Smooth muscle cell (in vitro differentiated cells): ENCODE results near the gene KRT71. TPM values are rescaled to one million over a fixed set of nuclear protein-coding genes. Genes with fewer than 3 reads are reported as not detected.

ENCODE experiments used
- DNase-seq: peaks from one replicate; lab custom pipeline; 2025; ENCODE audit not compliant: unreplicated experiment; lab: John Stamatoyannopoulos, UW
- H2AFZ ChIP-seq: fragments of 200-600 bp; sonication (generic); 2 replicates; pipeline ENCODE4 v1.6.0; 2016; ENCODE audit warnings: antibody characterized with exemption, low read depth, mild to moderate bottlenecking
- H3F3A ChIP-seq: fragments of 200-600 bp; sonication (generic); 2 replicates; pipeline ENCODE4 v1.6.0; 2017; ENCODE audit warnings: antibody characterized with exemption, low read depth
- H3K27ac ChIP-seq: fragments of 200-600 bp; sonication (generic); 2 replicates; pipeline ENCODE4 v1.5.1; 2016; ENCODE audit warnings: low read depth, mild to moderate bottlenecking
- H3K27me3 ChIP-seq: fragments of 200-600 bp; sonication (generic); 2 replicates; pipeline ENCODE4 v1.6.1; 2016; ENCODE audit warnings: low read depth, mild to moderate bottlenecking
- H3K36me3 ChIP-seq: fragments of 200-600 bp; sonication (generic); 2 replicates; pipeline ENCODE4 v1.5.1; 2016; ENCODE audit warnings: low read depth
- H3K4me1 ChIP-seq: fragments of 200-600 bp; sonication (generic); 2 replicates; pipeline ENCODE4 v1.5.1; 2016; ENCODE audit warnings: low read depth
- H3K4me2 ChIP-seq: fragments of 200-600 bp; sonication (generic); 2 replicates; pipeline ENCODE4 v1.6.0; 2016; ENCODE audit warnings: mild to moderate bottlenecking
- H3K4me3 ChIP-seq: fragments of 200-600 bp; sonication (generic); 2 replicates; pipeline ENCODE4 v1.5.1; 2016; ENCODE audit warnings: mild to moderate bottlenecking
- H3K79me2 ChIP-seq: fragments of 200-600 bp; sonication (generic); 2 replicates; pipeline ENCODE4 v1.6.0; 2016; ENCODE audit warnings: low read depth, mild to moderate bottlenecking
- H3K9ac ChIP-seq: fragments of 200-600 bp; sonication (generic); 2 replicates; pipeline ENCODE4 v1.6.0; 2016; ENCODE audit warnings: low read depth
- H3K9me3 ChIP-seq: fragments of 200-600 bp; sonication (generic); replicated peaks from 2 replicates; pipeline ENCODE4 v1.5.1; 2016; ENCODE audit warnings: low read depth
- H4K20me1 ChIP-seq: fragments of 200-600 bp; sonication (generic); 2 replicates; pipeline ENCODE4 v1.6.0; 2016; ENCODE audit warnings: low read depth
- WGBS: methylation state at CpG from one replicate; pipeline ENCODE4 v1.1.7; 2016; ENCODE audit warnings: low lambda C conversion rate; 5-methylcytosine and 5-hydroxymethylcytosine counted together
- polyA plus RNA-seq: library from polyadenylated mRNA; unstranded; fragments of >200 nt; fragmentation: Nextera tagmentation; extraction: Ambion mirVana; gene quantifications from 2 replicates; pipeline ENCODE4 v1.2.1, GENCODE V29; 2016
- total RNA-seq: library from RNA; depleted of rRNA; stranded (reverse); fragments of >200 nt; gene quantifications from 2 replicates; pipeline ENCODE4 v1.2.3, GENCODE V29; 2014
- TF ChIP-seq, protein P1 (sequence below): fragments of 200-600 bp; sonication (generic); IDR thresholded peaks from 2 replicates; pipeline ENCODE4 v1.5.1; 2017; ENCODE audit warnings: borderline replicate concordance, mild to moderate bottlenecking, antibody characterized with exemption; ENCODE audit not compliant: insufficient read depth, poor library complexity, severe bottlenecking

The KRT71 gene
- total and polyA plus RNA-seq, 2 experiments from 2014 or later: not detected

DNA sequence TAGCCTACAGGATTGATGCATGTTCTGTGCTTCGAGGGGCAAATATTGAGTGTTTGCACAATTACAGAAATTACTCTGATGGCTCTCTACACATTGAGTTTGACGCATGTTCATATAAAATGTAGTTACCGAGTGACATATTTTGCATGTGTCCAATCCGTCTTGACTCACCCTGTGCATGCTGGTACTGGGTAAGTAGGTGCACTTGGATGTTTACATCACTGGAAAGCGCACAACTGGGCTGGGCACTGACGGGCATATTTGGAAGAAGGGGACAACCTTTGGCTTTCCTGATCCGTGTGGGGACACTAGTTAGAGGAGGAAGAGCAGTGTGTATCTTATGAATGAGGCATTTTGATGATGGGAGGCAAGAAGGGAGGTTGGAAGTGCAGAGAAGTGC lies 55.0 kb downstream of the KRT71 start:
- Histone ChIP-seq H3K9me3 (no peaks in the 10 kb centered on the region), H3K27ac (no peak overlapping the region), H3K4me1 (peaks cover 19% of the 10 kb centered on the region), H3K36me3 (no peaks in the 10 kb centered on the region), H3K4me3 (no peak overlapping the region), H3K79me2 (no peaks in the 10 kb centered on the region), H2AFZ (no peak overlapping the region), H3K4me2 (no peak overlapping the region), H3K27me3 (no peaks in the 10 kb centered on the region), H3F3A (no peaks in the 10 kb centered on the region), H3K9ac (no peak overlapping the region), H4K20me1 (no peaks in the 10 kb centered on the region)
- TF ChIP-seq, protein P1, sequence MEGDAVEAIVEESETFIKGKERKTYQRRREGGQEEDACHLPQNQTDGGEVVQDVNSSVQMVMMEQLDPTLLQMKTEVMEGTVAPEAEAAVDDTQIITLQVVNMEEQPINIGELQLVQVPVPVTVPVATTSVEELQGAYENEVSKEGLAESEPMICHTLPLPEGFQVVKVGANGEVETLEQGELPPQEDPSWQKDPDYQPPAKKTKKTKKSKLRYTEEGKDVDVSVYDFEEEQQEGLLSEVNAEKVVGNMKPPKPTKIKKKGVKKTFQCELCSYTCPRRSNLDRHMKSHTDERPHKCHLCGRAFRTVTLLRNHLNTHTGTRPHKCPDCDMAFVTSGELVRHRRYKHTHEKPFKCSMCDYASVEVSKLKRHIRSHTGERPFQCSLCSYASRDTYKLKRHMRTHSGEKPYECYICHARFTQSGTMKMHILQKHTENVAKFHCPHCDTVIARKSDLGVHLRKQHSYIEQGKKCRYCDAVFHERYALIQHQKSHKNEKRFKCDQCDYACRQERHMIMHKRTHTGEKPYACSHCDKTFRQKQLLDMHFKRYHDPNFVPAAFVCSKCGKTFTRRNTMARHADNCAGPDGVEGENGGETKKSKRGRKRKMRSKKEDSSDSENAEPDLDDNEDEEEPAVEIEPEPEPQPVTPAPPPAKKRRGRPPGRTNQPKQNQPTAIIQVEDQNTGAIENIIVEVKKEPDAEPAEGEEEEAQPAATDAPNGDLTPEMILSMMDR: no peak
- 95% methylated on average over 7 of the region's 7 CpGs for WGBS
- no peak for DNase-seq

DNA sequence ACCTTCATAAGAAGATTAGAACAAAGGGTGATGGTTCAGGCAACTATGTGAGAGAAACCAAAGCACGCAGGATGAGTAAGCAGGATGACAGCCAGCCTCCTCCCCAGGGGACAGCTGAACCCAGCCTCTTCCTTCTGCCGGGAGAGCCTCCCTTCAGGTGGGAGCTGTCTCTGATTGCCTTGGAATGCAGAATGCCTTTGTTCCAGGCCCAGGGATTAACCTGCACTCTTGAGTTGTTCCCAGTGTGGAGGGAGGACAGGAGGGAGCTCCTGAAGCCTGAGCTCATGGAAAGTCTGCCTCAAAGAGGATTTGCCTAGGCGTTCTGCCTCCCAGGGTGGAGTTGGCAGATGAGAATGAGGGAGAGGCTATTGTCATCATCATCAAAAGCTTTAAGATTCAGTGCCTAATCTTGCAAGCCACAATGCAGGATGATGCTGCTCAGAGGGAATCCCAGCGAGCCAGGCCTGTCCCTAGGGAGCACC lies 56.3 kb downstream of the KRT71 start:
- H3K4me3 ChIP-seq: no peak overlapping the region
- H3K79me2 ChIP-seq: no peaks in the 10 kb centered on the region
- WGBS: 28% methylated on average over 4 of the region's 4 CpGs
- TF ChIP-seq, protein P1: no peak
- DNase-seq: no peak
- peaks cover 19% of the 10 kb centered on the region for H3K4me1 ChIP-seq
- no peaks in the 10 kb centered on the region for H3K36me3 ChIP-seq
- peak overlapping the region; percentile 93 for H3K27ac ChIP-seq
- no peaks in the 10 kb centered on the region for H3K9me3 ChIP-seq
- no peaks in the 10 kb centered on the region for H4K20me1 ChIP-seq
- no peaks in the 10 kb centered on the region for H3F3A ChIP-seq
- H3K4me2 ChIP-seq: peak overlapping the region; percentile 32
- no peak overlapping the region for H2AFZ ChIP-seq
- H3K27me3 ChIP-seq: peaks cover 6% of the 10 kb centered on the region
- H3K9ac ChIP-seq: no peak overlapping the region

DNA sequence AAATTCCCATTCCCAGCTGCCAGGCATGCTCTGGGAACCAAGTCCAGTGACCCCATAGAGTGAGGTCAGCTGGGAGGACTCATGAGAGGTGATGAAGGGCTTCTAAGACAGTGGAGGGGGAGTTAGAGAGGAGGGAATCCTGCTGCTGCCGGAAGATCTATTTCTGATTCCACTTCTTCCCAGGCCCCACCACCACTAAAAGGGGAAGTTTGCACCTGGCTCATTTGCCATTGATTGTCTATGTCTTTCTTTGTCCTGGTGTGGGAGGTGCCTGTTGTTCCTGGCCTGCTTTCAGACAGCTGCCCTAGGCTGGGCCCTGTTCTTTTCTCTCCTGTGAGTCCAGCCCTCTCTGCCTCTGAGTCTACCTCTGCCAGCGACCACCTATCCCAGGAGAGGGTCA lies 56.9 kb downstream of the KRT71 start:
- TF ChIP-seq, protein P1: no peak
- Histone ChIP-seq H4K20me1 (no peaks in the 10 kb centered on the region), H3F3A (no peaks in the 10 kb centered on the region), H3K27me3 (peaks cover 10% of the 10 kb centered on the region), H3K36me3 (no peaks in the 10 kb centered on the region), H3K4me2 (peak overlapping the region; percentile 32), H3K27ac (peak overlapping the region; percentile 93), H3K9ac (peak overlapping the region; percentile 79), H3K9me3 (no peaks in the 10 kb centered on the region), H3K79me2 (no peaks in the 10 kb centered on the region), H3K4me1 (peaks cover 19% of the 10 kb centered on the region), H3K4me3 (no peak overlapping the region), H2AFZ (no peak overlapping the region)
- DNase-seq: no peak
- WGBS: 83% methylated on average over 2 of the region's 2 CpGs

DNA sequence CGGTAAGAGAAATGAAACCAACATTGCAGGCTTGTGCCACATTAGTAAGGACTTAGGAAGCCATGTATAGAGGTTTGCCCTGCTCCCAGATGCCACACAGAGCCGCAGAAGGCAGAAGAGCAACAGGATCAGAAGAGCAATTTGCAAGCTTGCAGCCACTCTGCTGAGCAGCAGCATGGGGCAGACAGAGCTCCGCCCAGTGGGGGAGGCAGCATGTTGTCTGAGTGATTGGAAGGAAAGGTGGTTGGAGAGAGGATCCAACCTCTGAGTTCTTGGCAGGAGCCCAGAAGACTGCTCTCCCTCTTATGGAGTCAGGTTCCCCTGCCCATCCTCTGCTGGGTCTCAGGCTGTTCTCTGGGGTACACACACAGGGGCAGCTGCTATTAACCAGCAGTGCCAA lies 57.6 kb downstream of the KRT71 start:
- H3K4me3 ChIP-seq: no peak overlapping the region
- H3K27ac ChIP-seq: peak overlapping the region; percentile 93
- H3K27me3 ChIP-seq: peaks cover 13% of the 10 kb centered on the region
- no peaks in the 10 kb centered on the region for H4K20me1 ChIP-seq
- no peak overlapping the region for H2AFZ ChIP-seq
- no peaks in the 10 kb centered on the region for H3F3A ChIP-seq
- TF ChIP-seq, protein P1: no peak
- H3K4me1 ChIP-seq: peaks cover 19% of the 10 kb centered on the region
- no peak overlapping the region for H3K4me2 ChIP-seq
- no peaks in the 10 kb centered on the region for H3K79me2 ChIP-seq
- H3K36me3 ChIP-seq: no peaks in the 10 kb centered on the region
- 48% methylated on average over 3 of the region's 3 CpGs for whole genome bisulfite sequencing
- H3K9me3 ChIP-seq: no peaks in the 10 kb centered on the region
- H3K9ac ChIP-seq: peak overlapping the region; percentile 79
- no peak for DNase-seq
